ENCODE data around the gene SLC25A34.

The SLC25A34 gene

GRCh38 chr1:15733218-15733725, 2.8 kb upstream of the SLC25A34 start:
- H3K4me3 ChIP-seq (ENCODE audit: low read depth, low read length): no peak overlapping the region
- CTCF ChIA-PET: interaction anchor here (1.3 kb wide), 1 partner anchor 11 kb away, joined by 4 read pairs; no protein-coding TSS in a partner anchor
- POLR2A ChIA-PET: no interaction called here
- DNase-seq (ENCODE audit: low read depth, low spot score): no peak
- TF ChIP-seq CTCF (IDR thresholded peaks at IDR 0.05; ENCODE audit: insufficient read depth, low read length, missing control alignments): no peak

GRCh38 chr1:15733726-15734226, 2.3 kb upstream of the SLC25A34 start:
- ChIA-PET CTCF (no interaction called here), POLR2A (no interaction called here)
- no peak overlapping the region for H3K4me3 ChIP-seq (ENCODE audit: low read depth, low read length)
- no peak for DNase-seq (ENCODE audit: low read depth, low spot score)
- TF ChIP-seq CTCF (IDR thresholded peaks at IDR 0.05; ENCODE audit: insufficient read depth, low read length, missing control alignments): no peak

- CTCF ChIA-PET: no interaction called here
- no peak for TF ChIP-seq CTCF (IDR thresholded peaks at IDR 0.05; ENCODE audit: insufficient read depth, low read length, missing control alignments)
- POLR2A ChIA-PET: no interaction called here
- DNase-seq (ENCODE audit: low read depth, low spot score): no peak
- no peak overlapping the region for H3K4me3 ChIP-seq (ENCODE audit: low read depth, low read length)
Measured at GRCh38 chr1:15734296-15734695, 1.8 kb upstream of the SLC25A34 start.

- CTCF ChIA-PET: no interaction called here
- no peak overlapping the region for H3K4me3 ChIP-seq (ENCODE audit: low read depth, low read length)
- POLR2A ChIA-PET: no interaction called here
- TF ChIP-seq CTCF (IDR thresholded peaks at IDR 0.05; ENCODE audit: insufficient read depth, low read length, missing control alignments): no peak
- no peak for DNase-seq (ENCODE audit: low read depth, low spot score)
Measured at GRCh38 chr1:15734901-15735300, 1.2 kb upstream of the SLC25A34 start.

- DNase-seq (ENCODE audit: low read depth, low spot score): no peak
- CTCF ChIA-PET: no interaction called here
- TF ChIP-seq CTCF (IDR thresholded peaks at IDR 0.05; ENCODE audit: insufficient read depth, low read length, missing control alignments): no peak
- no peak overlapping the region for H3K4me3 ChIP-seq (ENCODE audit: low read depth, low read length)
- POLR2A ChIA-PET: no interaction called here
Measured at GRCh38 chr1:15735304-15736037, 587 bp upstream of the SLC25A34 start.

GRCh38 chr1:15736892-15737261, 819 bp downstream of the SLC25A34 start:
- no peak for DNase-seq (ENCODE audit: low read depth, low spot score)
- TF ChIP-seq CTCF (IDR thresholded peaks at IDR 0.05; ENCODE audit: insufficient read depth, low read length, missing control alignments): no peak
- POLR2A ChIA-PET: no interaction called here
- CTCF ChIA-PET: interaction anchor here (0.9 to 1.5 kb wide), 4 partner anchors 15 to 142 kb away, joined by 3 to 5 read pairs (median 4); partner anchors contain the start of gene DDI2
- no peak overlapping the region for H3K4me3 ChIP-seq (ENCODE audit: low read depth, low read length)
